Thyroid gland (tissue), 4 donors: Measurements from ENCODE around the gene DUS1L. TPM values are rescaled to one million over a fixed set of nuclear protein-coding genes. Genes with fewer than 3 reads are reported as not detected.

ENCODE experiments used
- DNase-seq, 2 donors: peaks; one replicate each; pipeline ENCODE4 v3.0.0-alpha.2; 2019
- H3K27ac ChIP-seq, 3 donors: fragments of 200-600 bp; sonication (generic); 1 replicate in 2 of 3; 2 replicates in 1 of 3; pipeline ENCODE4 v1.5.1; 2016 to 2019; ENCODE audit warnings: mild to moderate bottlenecking in 1 of 3, moderate library complexity in 1 of 3
- H3K27me3 ChIP-seq: fragments of 200-600 bp; sonication (generic); one replicate; pipeline ENCODE4 v1.5.1; 2019
- H3K36me3 ChIP-seq, 2 donors: fragments of 200-600 bp; sonication (generic); one replicate each; pipeline ENCODE4 v1.5.1; 2016 to 2019
- H3K4me1 ChIP-seq, 2 donors: fragments of 200-600 bp; sonication (generic); one replicate each; pipeline ENCODE4 v1.5.1; 2017 to 2019
- H3K4me3 ChIP-seq, 3 donors: fragments of 200-600 bp; sonication (generic); replicated peaks in 1 of 3; 1 replicate in 2 of 3; 2 replicates in 1 of 3; pipeline ENCODE4 v1.5.1; 2016; ENCODE audit warnings: mild to moderate bottlenecking in 1 of 3
- H3K9me3 ChIP-seq: fragments of 200-600 bp; sonication (generic); one replicate; pipeline ENCODE4 v1.5.1; 2017
- POLR2A ChIP-seq, 2 donors: fragments of 450-650 bp; IDR thresholded peaks; one replicate each; pipeline ENCODE4 v1.6.1; 2017; ENCODE audit warnings: antibody characterized with exemption in 2 of 2, mild to moderate bottlenecking in 2 of 2, moderate library complexity in 1 of 2
- WGBS, 2 donors: methylation state at CpG; one replicate each; pipeline ENCODE4 v1.1.5; 2017; 5-methylcytosine and 5-hydroxymethylcytosine counted together
- intact Hi-C: fragments of 100-400 bp; cut with DNase I; formaldehyde crosslinking; loops from one replicate; pipeline ENCODE4 v1.15.1; 2023
- total RNA-seq, 4 donors: library from RNA; depleted of rRNA; stranded (reverse); fragments of >200 nt; gene quantifications; one replicate each; pipeline ENCODE4 v1.2.3, GENCODE V29; 2016
- TF ChIP-seq, protein P1 (sequence below), 6 experiments: fragments of 200-600 bp in 3 of 6; fragments of 450-650 bp in 3 of 6; sonication (generic) in 3 of 6; IDR thresholded peaks; one replicate each; pipeline ENCODE4 v1.5.1; 2016 to 2019; ENCODE audit warnings: antibody characterized with exemption in 6 of 6, mild to moderate bottlenecking in 2 of 6, inconsistent platforms in 1 of 6, moderate library complexity in 1 of 6

Gene DUS1L
- total RNA-seq, 4 donors from 2014 or later, result 58.7 to 90.5 (median 75.5) TPM

DNA sequence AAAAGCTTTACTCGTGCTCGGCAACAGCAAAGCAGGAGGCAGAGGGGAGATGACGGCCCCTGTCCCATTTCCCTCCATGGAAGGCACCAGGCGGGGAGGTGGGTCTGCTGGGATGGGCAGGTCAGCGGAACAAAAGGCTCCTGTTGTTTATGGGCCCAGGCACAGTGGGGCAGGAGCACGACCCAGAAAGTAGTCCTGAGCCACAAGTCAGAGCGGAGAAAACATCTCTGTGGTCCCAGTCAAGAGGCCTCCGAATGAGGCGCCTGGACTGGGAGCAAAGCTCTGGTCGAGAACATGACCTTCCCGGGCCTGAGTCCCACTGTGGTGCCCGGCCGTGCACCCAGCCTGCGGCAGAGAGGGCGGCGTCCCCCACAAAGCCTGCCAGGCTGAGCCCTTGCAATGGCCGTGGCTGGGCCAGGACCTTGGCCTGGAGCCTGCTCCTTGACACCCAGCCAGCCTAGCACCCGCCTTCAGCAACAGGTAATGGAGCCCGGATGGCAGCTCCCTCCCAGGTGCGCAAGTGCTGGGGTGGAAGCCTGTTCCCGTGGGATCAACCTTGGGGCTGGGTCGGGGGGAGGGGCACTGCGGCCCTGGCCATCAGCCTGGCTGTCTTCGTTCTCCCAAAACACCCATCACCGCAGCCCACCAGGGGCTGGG is 17.6 kb downstream of the DUS1L start:
- Histone ChIP-seq H3K4me3 (no peak overlapping the region), H3K27me3 (no peaks in the 10 kb centered on the region), H3K27ac (no peak overlapping the region), H3K9me3 (no peaks in the 10 kb centered on the region), H3K4me1 (peaks cover 13 to 17% of the 10 kb centered on the region in 2 donors), H3K36me3 (peaks cover 4 to 8% of the 10 kb centered on the region in 2 donors)
- 89 to 96% methylated on average over 6 to 22 of the region's 25 CpGs for WGBS, 2 donors
- intact Hi-C loops, result no loop called here
- TF ChIP-seq, protein P1, sequence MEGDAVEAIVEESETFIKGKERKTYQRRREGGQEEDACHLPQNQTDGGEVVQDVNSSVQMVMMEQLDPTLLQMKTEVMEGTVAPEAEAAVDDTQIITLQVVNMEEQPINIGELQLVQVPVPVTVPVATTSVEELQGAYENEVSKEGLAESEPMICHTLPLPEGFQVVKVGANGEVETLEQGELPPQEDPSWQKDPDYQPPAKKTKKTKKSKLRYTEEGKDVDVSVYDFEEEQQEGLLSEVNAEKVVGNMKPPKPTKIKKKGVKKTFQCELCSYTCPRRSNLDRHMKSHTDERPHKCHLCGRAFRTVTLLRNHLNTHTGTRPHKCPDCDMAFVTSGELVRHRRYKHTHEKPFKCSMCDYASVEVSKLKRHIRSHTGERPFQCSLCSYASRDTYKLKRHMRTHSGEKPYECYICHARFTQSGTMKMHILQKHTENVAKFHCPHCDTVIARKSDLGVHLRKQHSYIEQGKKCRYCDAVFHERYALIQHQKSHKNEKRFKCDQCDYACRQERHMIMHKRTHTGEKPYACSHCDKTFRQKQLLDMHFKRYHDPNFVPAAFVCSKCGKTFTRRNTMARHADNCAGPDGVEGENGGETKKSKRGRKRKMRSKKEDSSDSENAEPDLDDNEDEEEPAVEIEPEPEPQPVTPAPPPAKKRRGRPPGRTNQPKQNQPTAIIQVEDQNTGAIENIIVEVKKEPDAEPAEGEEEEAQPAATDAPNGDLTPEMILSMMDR (IDR thresholded peaks at IDR 0.05), result no peak
- TF ChIP-seq POLR2A (IDR thresholded peaks at IDR 0.05), result no peak
- DNase-seq, result no peak

DNA sequence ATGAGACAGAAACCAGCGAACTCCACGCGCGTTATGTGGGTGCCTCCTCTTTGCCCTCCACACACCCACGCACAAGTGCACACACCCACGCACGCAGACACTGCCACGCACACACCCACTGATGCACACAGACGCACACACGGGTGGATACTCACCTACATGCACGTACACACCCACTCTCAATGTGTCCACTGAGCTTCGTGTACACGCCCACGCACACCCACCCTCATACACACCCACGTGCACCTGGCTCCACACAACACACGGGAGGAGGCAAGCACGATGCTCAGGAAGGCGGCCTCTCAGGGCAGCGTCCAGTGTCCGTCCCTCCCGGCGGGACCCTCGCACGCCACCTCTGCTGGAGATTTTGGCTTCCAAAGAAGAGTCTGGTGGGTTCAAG is 18.2 kb downstream of the DUS1L start:
- Histone ChIP-seq H3K27ac (no peak overlapping the region), H3K4me1 (peaks cover 7 to 11% of the 10 kb centered on the region in 2 donors), H3K9me3 (no peaks in the 10 kb centered on the region), H3K4me3 (no peak overlapping the region), H3K27me3 (no peaks in the 10 kb centered on the region), H3K36me3 (peaks cover 4 to 8% of the 10 kb centered on the region in 2 donors)
- no peak for TF ChIP-seq POLR2A (IDR thresholded peaks at IDR 0.05)
- TF ChIP-seq, protein P1 (IDR thresholded peaks at IDR 0.05), result no peak
- WGBS, 2 donors, result 88 to 94% methylated on average over 24 of the region's 24 CpGs
- no peak for DNase-seq
- intact Hi-C loops, result no loop called here

DNA sequence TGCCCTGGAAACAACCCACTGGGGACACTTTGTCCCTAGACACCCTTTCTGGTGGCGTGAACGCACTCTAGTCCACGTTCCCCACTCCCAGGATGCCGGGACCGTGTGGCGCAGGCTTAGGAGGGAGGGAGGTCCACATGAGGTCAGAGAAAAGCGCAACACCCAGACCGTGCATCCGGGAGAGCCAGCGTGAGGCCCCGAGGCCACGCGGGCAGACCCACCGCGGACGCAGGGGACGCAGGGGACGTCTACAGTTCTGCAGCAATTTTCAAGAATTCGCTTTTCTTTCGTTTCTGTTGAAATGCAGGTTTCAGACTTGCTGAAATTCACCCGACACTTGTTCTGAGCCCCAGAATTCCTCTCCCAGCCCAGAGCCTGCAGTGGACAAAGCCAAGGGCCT is 18.7 kb downstream of the DUS1L start:
- no peak for TF ChIP-seq POLR2A (IDR thresholded peaks at IDR 0.05)
- TF ChIP-seq, protein P1 (IDR thresholded peaks at IDR 0.05), result no peak
- DNase-seq, result no peak
- Histone ChIP-seq H3K36me3 (peaks cover 4 to 8% of the 10 kb centered on the region in 2 donors), H3K27ac (no peak overlapping the region), H3K4me3 (no peak overlapping the region), H3K27me3 (no peaks in the 10 kb centered on the region), H3K9me3 (no peaks in the 10 kb centered on the region), H3K4me1 (peaks cover 6 to 10% of the 10 kb centered on the region in 2 donors)
- intact Hi-C loops, result no loop called here
- 95 to 96% methylated on average over 21 of the region's 21 CpGs for WGBS, 2 donors

DNA sequence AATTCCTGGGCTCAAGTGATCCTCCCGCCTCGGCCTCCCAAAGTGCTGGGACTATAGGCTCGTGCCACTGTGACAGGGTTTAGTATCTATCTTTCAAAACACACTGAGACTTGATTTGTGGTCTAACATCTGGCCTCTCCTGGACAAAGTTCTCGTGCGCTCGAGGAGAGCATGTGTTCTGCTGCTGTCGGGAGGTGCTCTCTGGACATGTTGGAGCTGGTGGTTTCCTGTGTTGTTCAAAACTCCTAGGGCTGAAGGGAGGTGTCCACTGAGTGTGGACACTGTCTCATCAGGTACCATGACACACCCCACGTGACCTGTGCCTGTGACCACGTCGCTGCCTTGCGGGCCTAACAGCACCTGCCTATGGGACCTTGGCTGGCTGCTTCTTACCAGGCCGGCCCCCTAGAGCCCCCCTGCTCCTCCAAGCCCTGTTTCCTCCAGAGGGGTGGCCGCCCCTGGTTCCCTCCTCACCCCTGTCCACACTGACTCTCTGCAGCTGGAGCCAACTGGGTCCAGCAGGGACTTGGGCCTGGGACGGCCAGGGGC is 19.6 kb downstream of the DUS1L start:
- Histone ChIP-seq H3K4me3 (no peak overlapping the region), H3K9me3 (no peaks in the 10 kb centered on the region), H3K36me3 (peaks cover 4 to 8% of the 10 kb centered on the region in 2 donors), H3K4me1 (peaks cover 6 to 9% of the 10 kb centered on the region in 2 donors), H3K27ac (no peak overlapping the region), H3K27me3 (no peaks in the 10 kb centered on the region)
- TF ChIP-seq, protein P1 (IDR thresholded peaks at IDR 0.05), result no peak
- no peak for TF ChIP-seq POLR2A (IDR thresholded peaks at IDR 0.05)
- intact Hi-C loops, result no loop called here
- WGBS, 2 donors, result 82 to 87% methylated on average over 4 to 13 of the region's 14 CpGs
- DNase-seq, result no peak

DNA sequence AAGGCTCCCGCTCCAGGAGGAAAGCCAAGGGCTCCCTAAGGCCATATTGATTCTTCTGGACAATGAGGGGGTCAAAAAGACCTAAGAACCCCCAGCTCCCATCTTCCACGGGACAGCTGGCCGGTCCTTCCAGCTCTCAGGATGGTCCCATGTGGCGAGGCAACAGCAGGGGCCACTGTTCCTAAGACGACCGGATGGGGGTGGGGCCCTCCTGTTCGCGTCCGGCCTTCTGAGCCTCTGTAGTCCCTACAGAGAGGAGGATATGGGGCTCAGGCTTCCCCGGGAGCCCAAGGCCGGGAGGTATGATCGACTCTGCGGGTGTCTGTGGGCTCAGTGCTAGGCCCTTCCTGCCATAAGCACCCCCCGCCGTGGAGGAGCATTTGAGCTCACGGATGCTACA is 22.1 kb downstream of the DUS1L start:
- intact Hi-C loops, result no loop called here
- Histone ChIP-seq H3K4me1 (no peaks in the 10 kb centered on the region), H3K4me3 (no peak overlapping the region), H3K36me3 (no peaks in the 10 kb centered on the region), H3K9me3 (no peaks in the 10 kb centered on the region), H3K27ac (no peak overlapping the region), H3K27me3 (no peaks in the 10 kb centered on the region)
- WGBS, 2 donors, result 68 to 71% methylated on average over 6 to 12 of the region's 16 CpGs
- no peak for TF ChIP-seq POLR2A (IDR thresholded peaks at IDR 0.05)
- TF ChIP-seq, protein P1 (IDR thresholded peaks at IDR 0.05), result no peak
- DNase-seq, result no peak
